Measurements from ENCODE around the gene LYPD4.
A peak's percentile ranks its signal among the peaks of the same experiment; 100 is the strongest.

Gene LYPD4, protein sequence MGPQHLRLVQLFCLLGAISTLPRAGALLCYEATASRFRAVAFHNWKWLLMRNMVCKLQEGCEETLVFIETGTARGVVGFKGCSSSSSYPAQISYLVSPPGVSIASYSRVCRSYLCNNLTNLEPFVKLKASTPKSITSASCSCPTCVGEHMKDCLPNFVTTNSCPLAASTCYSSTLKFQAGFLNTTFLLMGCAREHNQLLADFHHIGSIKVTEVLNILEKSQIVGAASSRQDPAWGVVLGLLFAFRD

DNA sequence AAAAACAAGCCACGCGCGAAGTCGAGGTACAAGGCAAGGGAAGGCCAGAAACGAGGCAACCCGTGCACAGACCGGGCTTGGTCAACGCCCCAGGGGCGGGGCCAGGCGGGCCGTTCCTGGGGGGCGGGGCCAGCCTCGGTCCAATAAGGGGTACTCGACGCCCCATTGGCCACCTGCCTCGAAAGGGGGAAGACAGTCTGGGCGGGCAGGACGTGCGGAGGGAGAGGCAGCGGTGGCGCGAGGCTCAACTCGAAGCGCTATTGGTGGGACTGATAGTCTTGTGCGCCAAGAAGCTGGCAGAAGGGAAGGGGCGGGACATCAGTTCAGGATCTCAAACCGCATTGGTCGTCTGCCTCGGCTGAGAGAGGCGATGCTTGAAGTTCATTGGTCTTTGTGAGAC is at the start of gene LYPD4:
LYPD4 (minus strand) TSS at position 83 of the 400 bp plus-strand sequence. CDS start 5,398 bp downstream, outside the sequence.
- H3K36me3 ChIP-seq (ENCODE audit: control insufficient read depth, insufficient read depth, low read length), result no peaks in the 10 kb centered on the region
- H3K9me3 ChIP-seq (ENCODE audit: control insufficient read depth, insufficient read depth, low read depth, low read length), result peaks cover 5% of the 10 kb centered on the region
- H3K27ac ChIP-seq (ENCODE audit: low read depth, low read length), result no peak within 1 kb of the TSS
- no peaks in the 10 kb centered on the region for H3K4me1 ChIP-seq (ENCODE audit: control insufficient read depth, insufficient read depth, low read length)
- H3K9ac ChIP-seq (ENCODE audit: low read length), result no peak within 1 kb of the TSS
- H3K27me3 ChIP-seq (ENCODE audit: control insufficient read depth, insufficient read depth, low read length), result peaks cover 7% of the 10 kb centered on the region; the same call in 1 of the 2 replicates
- no peak within 1 kb of the TSS for H3K4me3 ChIP-seq (ENCODE audit: low read depth, low read length)

DNA sequence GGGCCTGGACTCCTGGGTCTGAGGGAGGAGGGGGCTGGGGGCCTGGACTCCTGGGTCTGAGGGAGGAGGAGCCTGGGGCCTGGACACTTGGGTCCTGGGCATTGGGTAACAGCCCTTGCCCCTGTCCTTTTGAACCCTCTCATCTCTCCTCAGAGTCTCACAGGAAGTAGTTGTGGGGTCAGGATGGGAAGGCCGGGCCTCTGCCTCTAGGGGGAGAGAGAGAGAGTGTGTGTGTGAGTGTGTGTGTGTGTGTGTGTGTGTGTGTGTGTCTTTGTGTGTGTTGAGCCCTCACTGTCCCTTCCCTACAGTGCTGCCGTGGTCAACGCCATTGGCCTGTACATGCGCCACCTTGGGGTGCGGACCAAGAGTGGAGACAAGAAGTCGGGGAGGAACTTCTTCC is 49.4 kb upstream of the LYPD4 start:
- Histone ChIP-seq H3K27me3 (ENCODE audit: control insufficient read depth, insufficient read depth, low read length) (no peaks in the 10 kb centered on the region), H3K36me3 (ENCODE audit: control insufficient read depth, insufficient read depth, low read length) (peaks cover 28% of the 10 kb centered on the region), H3K9ac (ENCODE audit: low read length) (no peak overlapping the region), H3K4me3 (ENCODE audit: low read depth, low read length) (no peak overlapping the region), H3K4me1 (ENCODE audit: control insufficient read depth, insufficient read depth, low read length) (no peaks in the 10 kb centered on the region), H3K9me3 (ENCODE audit: control insufficient read depth, insufficient read depth, low read depth, low read length) (no peaks in the 10 kb centered on the region), H3K27ac (ENCODE audit: low read depth, low read length) (no peak overlapping the region)

GRCh38 chr19:41892173-41892902 is 47.9 kb upstream of the LYPD4 start:
- H3K9ac ChIP-seq (ENCODE audit: low read length), result no peak overlapping the region
- H3K9me3 ChIP-seq (ENCODE audit: control insufficient read depth, insufficient read depth, low read depth, low read length), result no peaks in the 10 kb centered on the region
- H3K36me3 ChIP-seq (ENCODE audit: control insufficient read depth, insufficient read depth, low read length), result peaks cover 20% of the 10 kb centered on the region
- H3K4me1 ChIP-seq (ENCODE audit: control insufficient read depth, insufficient read depth, low read length), result peaks cover 12% of the 10 kb centered on the region
- no peaks in the 10 kb centered on the region for H3K27me3 ChIP-seq (ENCODE audit: control insufficient read depth, insufficient read depth, low read length)
- no peak overlapping the region for H3K27ac ChIP-seq (ENCODE audit: low read depth, low read length)
- H3K4me3 ChIP-seq (ENCODE audit: low read depth, low read length), result no peak overlapping the region

DNA sequence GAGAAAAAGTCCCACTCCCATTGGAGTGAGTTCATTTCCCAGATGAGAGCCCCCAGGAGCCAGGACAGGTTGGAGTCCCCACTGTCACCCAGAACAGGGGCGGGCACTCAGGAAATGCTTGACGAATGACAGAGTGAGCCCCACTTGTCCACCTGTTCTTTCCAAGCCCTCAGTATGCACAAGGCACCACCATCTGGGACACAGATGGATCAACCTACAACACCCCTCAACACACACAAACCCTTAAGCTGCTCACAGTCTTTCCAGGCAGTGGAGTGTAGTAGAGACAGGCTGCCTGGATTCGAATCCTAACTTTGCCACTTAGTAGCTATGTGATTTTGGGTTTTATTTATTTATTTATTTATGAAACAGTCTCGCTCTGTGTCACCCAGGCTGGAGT is 46.5 kb upstream of the LYPD4 start:
- no peak overlapping the region for H3K4me3 ChIP-seq (ENCODE audit: low read depth, low read length)
- H3K27ac ChIP-seq (ENCODE audit: low read depth, low read length), result no peak overlapping the region
- no peaks in the 10 kb centered on the region for H3K27me3 ChIP-seq (ENCODE audit: control insufficient read depth, insufficient read depth, low read length)
- no peaks in the 10 kb centered on the region for H3K9me3 ChIP-seq (ENCODE audit: control insufficient read depth, insufficient read depth, low read depth, low read length)
- peaks cover 18% of the 10 kb centered on the region for H3K36me3 ChIP-seq (ENCODE audit: control insufficient read depth, insufficient read depth, low read length)
- H3K9ac ChIP-seq (ENCODE audit: low read length), result no peak overlapping the region
- H3K4me1 ChIP-seq (ENCODE audit: control insufficient read depth, insufficient read depth, low read length), result peaks cover 22% of the 10 kb centered on the region

DNA sequence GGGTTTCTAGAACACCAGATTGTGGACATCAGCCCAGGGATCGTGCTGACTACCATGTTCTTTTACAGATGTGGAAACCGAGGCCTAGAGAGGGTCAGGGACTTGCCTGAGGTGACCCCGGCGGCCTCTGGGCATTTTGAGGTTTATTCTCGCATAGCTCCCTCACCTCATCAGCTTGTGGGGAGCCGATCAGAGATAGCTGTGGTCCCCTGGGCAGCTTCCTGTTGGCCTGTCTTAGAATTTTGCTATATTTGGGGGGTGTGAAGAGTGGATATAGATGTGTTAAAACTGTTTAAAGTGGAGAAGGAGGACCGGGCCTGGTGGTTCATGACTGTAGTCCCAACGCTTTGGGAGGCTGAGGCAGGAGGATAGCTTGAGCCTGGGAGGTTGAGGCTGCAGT is 45.4 kb upstream of the LYPD4 start:
- H3K4me3 ChIP-seq (ENCODE audit: low read depth, low read length), result no peak overlapping the region
- no peak overlapping the region for H3K27ac ChIP-seq (ENCODE audit: low read depth, low read length)
- no peaks in the 10 kb centered on the region for H3K9me3 ChIP-seq (ENCODE audit: control insufficient read depth, insufficient read depth, low read depth, low read length)
- peaks cover 22% of the 10 kb centered on the region for H3K4me1 ChIP-seq (ENCODE audit: control insufficient read depth, insufficient read depth, low read length)
- H3K9ac ChIP-seq (ENCODE audit: low read length), result no peak overlapping the region
- H3K27me3 ChIP-seq (ENCODE audit: control insufficient read depth, insufficient read depth, low read length), result no peaks in the 10 kb centered on the region
- peaks cover 9% of the 10 kb centered on the region; the same call in 1 of the 2 replicates for H3K36me3 ChIP-seq (ENCODE audit: control insufficient read depth, insufficient read depth, low read length)

DNA sequence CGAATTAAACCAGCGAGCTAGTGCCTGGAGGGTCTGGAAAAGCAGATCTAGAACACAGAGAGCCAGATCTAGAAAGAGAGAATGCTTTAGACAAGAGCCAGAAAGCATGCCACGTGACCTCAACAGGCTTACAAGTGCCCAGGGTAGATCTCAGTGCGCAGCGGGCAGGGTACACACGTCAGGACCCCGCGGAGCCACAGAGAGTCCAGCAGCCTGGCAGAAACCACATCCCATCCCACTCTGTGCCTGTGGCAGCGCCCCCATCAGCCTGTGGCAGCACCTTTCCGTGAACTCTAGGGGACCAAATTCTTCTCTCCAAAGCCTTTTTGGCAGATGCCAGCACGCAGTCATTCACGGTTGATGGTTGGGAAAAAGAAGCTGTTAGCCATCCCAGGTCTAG is 44.4 kb upstream of the LYPD4 start:
- H3K4me1 ChIP-seq (ENCODE audit: control insufficient read depth, insufficient read depth, low read length), result peaks cover 24% of the 10 kb centered on the region
- no peak overlapping the region for H3K27ac ChIP-seq (ENCODE audit: low read depth, low read length)
- H3K27me3 ChIP-seq (ENCODE audit: control insufficient read depth, insufficient read depth, low read length), result no peaks in the 10 kb centered on the region
- no peak overlapping the region for H3K9ac ChIP-seq (ENCODE audit: low read length)
- no peak overlapping the region for H3K4me3 ChIP-seq (ENCODE audit: low read depth, low read length)
- H3K9me3 ChIP-seq (ENCODE audit: control insufficient read depth, insufficient read depth, low read depth, low read length), result no peaks in the 10 kb centered on the region
- peaks cover 9% of the 10 kb centered on the region; the same call in 1 of the 2 replicates for H3K36me3 ChIP-seq (ENCODE audit: control insufficient read depth, insufficient read depth, low read length)

- no peak overlapping the region for H3K9ac ChIP-seq (ENCODE audit: low read length)
These were observed 43.4 kb upstream of the LYPD4 start for GRCh38 chr19:41887711-41888382.

GRCh38 chr19:41886761-41887710 is 42.6 kb upstream of the LYPD4 start:
- Histone ChIP-seq H3K36me3 (ENCODE audit: control insufficient read depth, insufficient read depth, low read length) (peaks cover 9% of the 10 kb centered on the region; the same call in 1 of the 2 replicates), H3K4me1 (ENCODE audit: control insufficient read depth, insufficient read depth, low read length) (peaks cover 24% of the 10 kb centered on the region), H3K27ac (ENCODE audit: low read depth, low read length) (no peak overlapping the region), H3K9ac (ENCODE audit: low read length) (no peak overlapping the region), H3K4me3 (ENCODE audit: low read depth, low read length) (no peak overlapping the region; the same call in 1 of the 2 replicates), H3K9me3 (ENCODE audit: control insufficient read depth, insufficient read depth, low read depth, low read length) (no peaks in the 10 kb centered on the region), H3K27me3 (ENCODE audit: control insufficient read depth, insufficient read depth, low read length) (peaks cover 14% of the 10 kb centered on the region)

More at GRCh38 chr19:41887711-41888382, 43.4 kb upstream of the LYPD4 start:
- Histone ChIP-seq H3K4me1 (ENCODE audit: control insufficient read depth, insufficient read depth, low read length) (peaks cover 24% of the 10 kb centered on the region), H3K4me3 (ENCODE audit: low read depth, low read length) (no peak overlapping the region), H3K36me3 (ENCODE audit: control insufficient read depth, insufficient read depth, low read length) (peaks cover 9% of the 10 kb centered on the region; the same call in 1 of the 2 replicates), H3K27me3 (ENCODE audit: control insufficient read depth, insufficient read depth, low read length) (peaks cover 6% of the 10 kb centered on the region), H3K9me3 (ENCODE audit: control insufficient read depth, insufficient read depth, low read depth, low read length) (no peaks in the 10 kb centered on the region), H3K27ac (ENCODE audit: low read depth, low read length) (no peak overlapping the region)

GRCh38 chr19:41883821-41884733 is 39.6 kb upstream of the LYPD4 start:
- Histone ChIP-seq H3K4me1 (ENCODE audit: control insufficient read depth, insufficient read depth, low read length) (peaks cover 24% of the 10 kb centered on the region), H3K9me3 (ENCODE audit: control insufficient read depth, insufficient read depth, low read depth, low read length) (no peaks in the 10 kb centered on the region), H3K4me3 (ENCODE audit: low read depth, low read length) (peak overlapping the region; percentile 80), H3K9ac (ENCODE audit: low read length) (peak overlapping the region; percentile 72), H3K27ac (ENCODE audit: low read depth, low read length) (no peak overlapping the region), H3K27me3 (ENCODE audit: control insufficient read depth, insufficient read depth, low read length) (peaks cover 28% of the 10 kb centered on the region), H3K36me3 (ENCODE audit: control insufficient read depth, insufficient read depth, low read length) (peaks cover 2% of the 10 kb centered on the region; the same call in 1 of the 2 replicates)

Measured in HUES6 (cell line).